ENCODE data around the gene BPI.

- TF ChIP-seq CTCF (IDR thresholded peaks at IDR 0.05) (no peak), ZFX (IDR thresholded peaks at IDR 0.05; ENCODE audit: borderline replicate concordance) (no peak)
These were observed 35.0 kb downstream of the BPI start for GRCh38 chr20:38338849-38339520.

Data from 22Rv1 (cell line).